Stomach smooth muscle (tissue), 2 donors: ENCODE measurements around the gene PAK5.

Source experiments
- H3K27ac ChIP-seq: one replicate; pipeline ENCODE4 v1.7.0; 2013; ENCODE audit warnings: mild to moderate bottlenecking, low read length, inconsistent platforms
- H3K27me3 ChIP-seq, 2 donors: one replicate each; pipeline ENCODE4 v1.7.0; 2013; ENCODE audit warnings: low read length in 2 of 2; ENCODE audit not compliant: insufficient read depth in 2 of 2, control insufficient read depth in 1 of 2
- H3K36me3 ChIP-seq, 2 donors: one replicate each; pipeline ENCODE4 v1.7.0; 2013; ENCODE audit warnings: low read length in 2 of 2; ENCODE audit not compliant: control insufficient read depth in 2 of 2, insufficient read depth in 2 of 2
- H3K4me1 ChIP-seq: one replicate; pipeline ENCODE4 v1.7.0; 2013; ENCODE audit warnings: low read length; ENCODE audit not compliant: control insufficient read depth, insufficient read depth
- H3K4me3 ChIP-seq, 2 donors: one replicate each; pipeline ENCODE4 v1.7.0; 2013; ENCODE audit warnings: low read length in 2 of 2
- H3K9ac ChIP-seq, 2 donors: one replicate each; pipeline ENCODE4 v1.7.0; 2013; ENCODE audit warnings: low read length in 2 of 2, mild to moderate bottlenecking in 1 of 2
- H3K9me3 ChIP-seq, 2 donors: one replicate each; pipeline ENCODE4 v1.7.0; 2013; ENCODE audit warnings: low read length in 2 of 2; ENCODE audit not compliant: control insufficient read depth in 2 of 2
- donor health status: healthy.
- donor health status: Pancreatic carcinoma.

The PAK5 gene

DNA sequence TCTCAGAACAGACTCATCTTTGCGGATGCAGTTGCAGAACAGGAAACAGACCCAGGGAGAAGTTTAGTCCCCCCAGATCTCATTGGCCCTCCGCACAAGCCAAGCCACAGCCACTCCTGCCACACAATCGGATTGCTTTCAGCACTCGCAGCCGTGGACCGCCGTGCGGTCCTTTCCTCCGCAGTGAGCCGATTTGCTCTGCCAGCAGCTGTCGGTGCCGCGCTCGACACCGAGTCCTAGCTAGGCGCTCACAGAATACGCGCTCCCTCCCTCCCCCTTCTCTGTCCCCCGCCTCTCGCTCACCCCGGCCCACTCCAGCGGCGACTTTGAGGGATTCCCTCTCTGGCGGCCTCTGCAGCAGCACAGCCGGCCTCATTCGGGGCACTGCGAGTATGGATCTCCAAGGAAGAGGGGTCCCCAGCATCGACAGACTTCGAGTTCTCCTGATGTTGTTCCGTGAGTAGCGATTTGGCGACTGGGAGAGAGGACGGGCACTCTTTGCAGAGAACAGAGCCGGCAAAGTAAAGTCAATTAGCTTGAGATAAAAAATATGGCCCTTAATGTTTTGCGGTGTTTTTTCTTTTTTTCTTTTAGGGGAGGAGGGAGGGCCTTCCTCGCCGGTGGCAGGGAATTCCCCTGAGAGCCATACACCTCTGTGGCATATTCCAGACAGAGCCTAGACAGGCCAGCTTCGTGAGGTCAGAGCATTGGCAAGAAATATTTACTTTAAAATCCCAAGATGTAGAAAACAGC, 324.2 kb downstream of the PAK5 start, which contains the start of gene LAMP5:
Gene LAMP5, plus strand, starts transcription at position 130 of the 753 bp plus-strand sequence. Its CDS starts 263 bp downstream, at position 393.
- Histone ChIP-seq H3K27ac (no peak within 1 kb of the TSS), H3K9me3 (no peaks in the 10 kb centered on the region), H3K9ac (no peak within 1 kb of the TSS), H3K4me3 (peak within 1 kb of the TSS; percentile 20 to 44), H3K36me3 (no peaks in the 10 kb centered on the region), H3K4me1 (peaks cover 17% of the 10 kb centered on the region), H3K27me3 (peaks cover 20 to 30% of the 10 kb centered on the region in 2 donors)

DNA sequence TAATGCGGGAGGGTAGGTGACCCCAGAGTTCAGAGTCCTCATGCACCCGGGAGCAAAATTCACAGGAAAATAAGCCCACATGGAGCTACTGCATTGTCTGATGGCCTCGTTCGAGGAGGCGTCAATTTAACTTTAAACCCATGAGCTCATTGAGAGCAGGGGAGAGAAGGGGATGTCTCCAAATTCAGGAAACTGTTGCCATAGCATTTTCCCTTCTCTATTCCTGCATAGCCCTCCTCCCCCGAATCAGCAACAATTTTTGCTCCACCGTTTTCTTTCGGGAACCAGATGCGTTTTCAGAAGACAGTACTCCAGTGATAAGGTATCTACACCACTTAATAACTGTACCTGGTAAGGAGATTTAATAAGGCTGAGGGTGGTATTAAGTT, 324.8 kb downstream of the PAK5 start:
- Histone ChIP-seq H3K36me3 (no peaks in the 10 kb centered on the region), H3K27ac (no peak overlapping the region), H3K9ac (no peak overlapping the region), H3K9me3 (no peaks in the 10 kb centered on the region), H3K4me3 (peak overlapping the region in 1 of 2 donors; percentile 29), H3K27me3 (peaks cover 21 to 32% of the 10 kb centered on the region in 2 donors), H3K4me1 (peaks cover 17% of the 10 kb centered on the region)

DNA sequence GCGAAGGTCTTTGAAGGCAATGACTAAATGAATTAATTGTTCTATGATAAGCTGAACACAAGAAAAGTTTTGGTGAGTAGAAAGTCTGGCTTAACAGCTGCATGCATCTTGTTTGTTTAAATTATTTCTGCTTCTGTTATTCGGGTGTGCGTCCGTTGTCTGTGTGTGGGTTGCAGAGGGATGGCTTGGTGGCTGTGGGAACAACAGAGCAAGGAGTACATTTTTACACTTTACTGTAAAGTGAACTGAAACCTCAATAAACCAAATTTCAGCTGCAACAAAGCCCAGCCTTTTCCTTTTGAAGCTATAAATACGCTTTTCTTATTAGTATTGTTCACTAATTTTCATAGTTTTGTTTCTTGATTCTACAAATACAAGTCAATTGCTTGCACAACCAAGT, 328.0 kb downstream of the PAK5 start:
- Histone ChIP-seq H3K9ac (no peak overlapping the region), H3K27me3 (peaks cover 30 to 47% of the 10 kb centered on the region in 2 donors)

DNA sequence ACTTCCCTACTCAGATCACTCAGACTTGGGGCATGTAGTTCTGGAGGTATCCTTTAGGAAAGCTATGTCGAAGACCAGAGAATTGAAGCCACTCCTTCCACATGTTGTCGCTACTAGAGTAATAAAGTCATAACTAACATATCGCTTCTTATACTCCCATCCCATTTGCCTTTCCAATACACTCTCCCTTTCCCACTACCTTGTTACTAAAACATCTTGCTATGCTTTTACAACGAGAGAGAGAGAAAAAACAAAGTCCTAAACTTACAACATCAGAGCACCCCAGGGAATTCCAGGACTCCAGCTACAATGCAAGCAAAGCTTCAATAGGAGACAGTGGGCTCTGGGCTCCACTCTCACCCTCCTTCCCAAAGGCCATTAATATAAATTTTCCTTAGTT, 329.6 kb downstream of the PAK5 start:
- Histone ChIP-seq H3K9ac (no peak overlapping the region), H3K4me3 (no peak overlapping the region), H3K27me3 (peaks cover 35 to 40% of the 10 kb centered on the region in 2 donors), H3K27ac (no peak overlapping the region), H3K36me3 (no peaks in the 10 kb centered on the region), H3K9me3 (no peaks in the 10 kb centered on the region), H3K4me1 (peaks cover 12% of the 10 kb centered on the region)

More for the DNA sequence above, 328.0 kb downstream of the PAK5 start:
- Histone ChIP-seq H3K9me3 (no peaks in the 10 kb centered on the region), H3K27ac (no peak overlapping the region), H3K4me1 (peaks cover 25% of the 10 kb centered on the region), H3K4me3 (no peak overlapping the region), H3K36me3 (no peaks in the 10 kb centered on the region)

DNA sequence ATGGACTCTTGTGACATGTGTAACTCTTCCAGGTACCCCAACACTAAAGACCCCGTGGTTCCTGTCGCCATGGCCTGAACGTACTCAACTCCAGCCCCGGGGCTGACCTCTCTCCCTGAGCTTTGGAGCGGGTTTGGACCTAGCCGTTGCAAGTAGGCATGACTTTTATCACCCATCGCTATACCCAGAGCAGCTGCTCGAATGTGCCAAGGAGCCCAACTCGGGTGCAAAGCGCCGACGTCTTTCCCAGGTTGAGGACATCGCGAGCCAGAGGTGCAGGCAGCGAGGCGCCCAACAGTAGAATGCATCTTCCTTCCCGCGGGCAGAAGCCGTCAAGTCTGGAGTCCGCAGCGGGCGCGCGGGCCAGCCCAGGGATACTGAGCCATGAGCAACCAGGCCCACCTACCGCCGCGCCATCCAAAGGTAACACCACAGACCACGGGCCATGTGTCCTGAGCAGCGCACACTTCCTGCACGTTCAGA, 330.1 kb downstream of the PAK5 start:
- H3K4me1 ChIP-seq, result peaks cover 12% of the 10 kb centered on the region
- H3K9ac ChIP-seq, result no peak overlapping the region
- no peaks in the 10 kb centered on the region for H3K36me3 ChIP-seq
- no peaks in the 10 kb centered on the region for H3K9me3 ChIP-seq
- H3K27me3 ChIP-seq, result peaks cover 32 to 36% of the 10 kb centered on the region in 2 donors
- no peak overlapping the region for H3K4me3 ChIP-seq
- no peak overlapping the region for H3K27ac ChIP-seq

DNA sequence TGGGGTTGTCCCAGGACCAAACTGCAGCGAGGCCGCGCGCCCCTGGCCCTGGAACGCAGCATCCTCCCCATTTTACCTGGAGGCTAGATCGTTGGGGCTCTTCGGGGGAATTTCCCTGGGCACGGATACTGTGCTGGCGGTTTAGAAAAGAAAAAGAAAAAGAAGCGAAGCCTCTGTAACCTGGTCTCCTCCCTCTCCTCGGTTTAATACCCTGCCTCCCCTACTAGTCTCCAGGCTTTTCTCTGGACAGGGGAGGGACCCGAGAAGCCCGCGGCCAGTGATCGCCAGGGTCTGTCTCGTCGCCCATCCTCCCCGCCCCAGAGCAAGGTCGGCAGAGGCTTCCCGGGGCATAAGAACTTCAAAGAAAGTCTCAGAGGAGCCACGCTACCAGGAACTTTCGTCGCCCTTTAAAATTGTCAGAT, 330.6 kb downstream of the PAK5 start:
- Histone ChIP-seq H3K27me3 (peaks cover 32 to 35% of the 10 kb centered on the region in 2 donors), H3K4me1 (peaks cover 12% of the 10 kb centered on the region), H3K36me3 (no peaks in the 10 kb centered on the region), H3K9ac (no peak overlapping the region), H3K27ac (no peak overlapping the region), H3K9me3 (no peaks in the 10 kb centered on the region), H3K4me3 (no peak overlapping the region)

DNA sequence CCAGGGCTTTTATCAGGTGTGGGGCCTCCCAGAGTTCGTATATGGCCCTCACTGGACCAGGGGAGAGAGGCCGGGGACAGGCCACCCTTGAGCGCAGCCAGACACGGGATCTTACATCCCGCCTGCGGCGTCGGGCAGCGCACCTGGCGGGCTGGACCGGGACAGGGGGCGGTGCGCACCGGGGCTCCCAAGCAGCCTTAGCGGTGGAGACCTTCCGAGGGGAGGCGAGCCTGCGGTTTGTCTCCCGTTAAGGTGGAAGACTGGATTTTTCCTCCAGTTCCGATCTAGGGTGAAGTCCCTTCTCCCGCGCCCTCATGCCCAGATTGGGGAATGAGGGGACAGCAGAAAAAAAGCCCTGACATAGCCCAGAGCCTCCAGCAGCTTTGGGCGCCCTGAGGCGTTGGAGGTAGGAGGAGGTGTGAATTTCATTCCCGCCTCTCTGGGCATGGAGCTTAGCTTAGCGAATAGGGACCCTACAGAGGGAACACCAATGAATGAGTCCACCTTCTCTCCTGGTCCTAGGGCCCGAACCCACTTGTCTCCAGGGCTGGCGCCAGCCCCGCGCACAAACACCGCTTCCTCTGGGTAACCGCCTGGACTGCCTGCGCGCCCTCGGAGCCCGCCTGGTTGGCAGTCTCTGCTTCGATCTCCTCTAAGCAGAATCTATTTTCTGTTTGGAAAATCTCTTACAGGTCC, 331.2 kb downstream of the PAK5 start:
- Histone ChIP-seq H3K4me3 (no peak overlapping the region), H3K9me3 (no peaks in the 10 kb centered on the region)

DNA sequence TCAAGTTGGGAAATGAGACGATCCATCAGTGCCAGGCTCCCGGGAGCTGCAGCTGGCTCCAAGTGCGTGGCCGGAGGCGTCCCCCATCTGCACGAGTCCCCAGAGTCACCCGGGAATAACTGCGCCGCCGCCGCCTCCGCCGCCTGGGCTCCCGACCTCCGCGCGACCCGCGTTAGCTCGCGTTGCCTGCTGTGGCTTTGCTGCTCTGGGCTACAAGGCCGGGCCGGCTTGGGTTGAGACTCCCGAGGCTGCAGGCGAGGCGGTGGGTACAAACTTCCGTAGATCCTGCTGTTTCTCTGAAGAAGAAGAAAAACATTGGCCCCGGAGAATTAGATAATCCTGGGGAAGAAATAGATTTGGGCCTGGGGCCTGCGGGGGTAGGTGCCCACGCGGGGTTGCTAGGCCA, 331.9 kb downstream of the PAK5 start:
- Histone ChIP-seq H3K4me3 (peak overlapping the region in 1 of 2 donors; percentile 15), H3K9me3 (no peaks in the 10 kb centered on the region), H3K9ac (no peak overlapping the region), H3K36me3 (no peaks in the 10 kb centered on the region), H3K27ac (no peak overlapping the region), H3K4me1 (peaks cover 12% of the 10 kb centered on the region), H3K27me3 (peaks cover 32 to 35% of the 10 kb centered on the region in 2 donors)

More for the DNA sequence above, 331.2 kb downstream of the PAK5 start:
- Histone ChIP-seq H3K9ac (no peak overlapping the region), H3K36me3 (no peaks in the 10 kb centered on the region), H3K4me1 (peaks cover 12% of the 10 kb centered on the region), H3K27me3 (peaks cover 32 to 35% of the 10 kb centered on the region in 2 donors), H3K27ac (no peak overlapping the region)

DNA sequence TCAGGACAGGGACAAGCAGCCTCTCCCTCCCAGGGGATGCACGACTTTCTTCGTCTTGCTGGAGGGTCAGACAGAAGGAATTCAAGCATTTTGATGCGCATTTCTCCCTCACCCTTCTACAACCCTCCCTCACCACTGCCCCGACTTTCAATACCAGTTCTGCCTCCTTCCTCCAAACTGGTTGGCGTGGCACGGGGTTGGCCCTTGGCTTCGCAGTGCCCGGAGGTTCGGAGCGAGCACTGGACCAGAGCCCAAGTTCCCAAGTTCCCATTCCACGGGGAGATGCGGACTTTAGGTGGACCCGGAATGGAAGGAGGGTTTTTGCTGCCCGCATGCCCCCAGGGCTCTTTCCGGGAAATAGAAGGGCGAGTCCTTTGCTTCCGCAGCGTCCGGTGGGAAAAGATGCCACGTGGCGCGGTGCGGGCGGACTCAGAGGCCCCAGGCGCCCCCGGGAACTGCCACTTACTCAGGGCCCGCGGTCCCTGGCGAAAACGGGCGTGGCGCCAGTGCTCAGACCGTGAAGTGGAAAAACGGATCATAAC, 332.5 kb downstream of the PAK5 start:
- peaks cover 32 to 35% of the 10 kb centered on the region in 2 donors for H3K27me3 ChIP-seq

DNA sequence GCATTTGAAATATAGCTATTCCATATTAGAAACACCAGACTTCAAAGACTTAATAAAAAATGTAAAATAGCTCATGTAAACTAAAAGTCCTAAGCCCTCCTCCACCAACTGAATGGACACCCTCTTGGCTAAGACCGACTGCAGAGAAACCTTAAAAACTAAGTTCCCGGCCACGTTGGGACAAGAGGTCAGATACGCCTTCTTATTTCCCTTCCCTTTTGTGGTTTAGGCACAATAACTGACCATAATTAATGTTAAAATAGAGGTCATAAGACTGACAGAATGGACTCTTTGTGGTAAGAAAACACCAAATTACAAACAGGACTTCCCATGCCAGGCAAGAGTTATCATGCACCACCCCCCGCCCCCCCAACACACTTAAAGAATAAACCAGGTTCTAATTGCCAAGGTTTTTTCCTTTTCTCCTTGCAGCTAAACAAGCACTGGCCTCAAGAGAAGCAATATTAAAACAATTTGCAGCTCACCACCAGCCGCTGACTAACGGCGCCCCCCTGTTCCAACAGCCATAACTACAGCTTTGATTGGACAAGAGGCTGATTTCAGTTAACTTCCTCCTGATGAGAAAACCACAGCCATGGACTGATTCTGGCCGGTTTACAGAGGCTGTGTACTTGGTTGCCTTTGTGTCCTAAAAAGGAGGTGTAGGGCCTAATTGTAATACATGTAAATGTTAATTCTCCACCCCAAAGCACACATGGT, 335.2 kb downstream of the PAK5 start:
- Histone ChIP-seq H3K36me3 (no peaks in the 10 kb centered on the region), H3K4me1 (peaks cover 10% of the 10 kb centered on the region), H3K4me3 (no peak overlapping the region), H3K27me3 (peaks cover 25 to 27% of the 10 kb centered on the region in 2 donors), H3K27ac (no peak overlapping the region), H3K9ac (no peak overlapping the region), H3K9me3 (no peaks in the 10 kb centered on the region)

More for the DNA sequence above, 332.5 kb downstream of the PAK5 start:
- H3K27ac ChIP-seq, result no peak overlapping the region
- no peaks in the 10 kb centered on the region for H3K36me3 ChIP-seq
- H3K4me1 ChIP-seq, result peaks cover 12% of the 10 kb centered on the region
- no peaks in the 10 kb centered on the region for H3K9me3 ChIP-seq
- H3K9ac ChIP-seq, result no peak overlapping the region
- peak overlapping the region in 1 of 2 donors; percentile 15 for H3K4me3 ChIP-seq
